GM23338 (cell line): ENCODE measurements around the gene TNPO1. TPM values are rescaled to one million over a fixed set of nuclear protein-coding genes. Genes with fewer than 3 reads are reported as not detected.

Experiments used
- ATAC-seq: fragments of 200-7000 bp; cut with Tn5 transposase; 3 replicates; pipeline ENCODE4 v1.9.1; 2020
- DNase-seq: peaks from one replicate; pipeline ENCODE4 v3.0.0-alpha.2; 2015; ENCODE audit warnings: low spot score
- H2AFZ ChIP-seq: fragments of 200-600 bp; sonication (generic); 2 replicates; pipeline ENCODE4 v1.8.0; 2016; ENCODE audit warnings: antibody characterized with exemption, mild to moderate bottlenecking, moderate library complexity
- H3F3A ChIP-seq: fragments of 200-600 bp; sonication (generic); replicated peaks from 2 replicates; pipeline ENCODE4 v1.8.0; 2017; ENCODE audit warnings: antibody characterized with exemption, mixed run types, low read depth
- H3K27ac ChIP-seq: fragments of 200-600 bp; sonication (generic); 2 replicates; pipeline ENCODE4 v1.6.1; 2016; ENCODE audit warnings: low read depth
- H3K27me3 ChIP-seq: fragments of 200-600 bp; sonication (generic); 2 replicates; pipeline ENCODE4 v1.8.0; 2016; ENCODE audit warnings: mild to moderate bottlenecking, mixed run types, moderate library complexity; ENCODE audit not compliant: insufficient read depth
- H3K36me3 ChIP-seq: fragments of 200-600 bp; sonication (generic); 2 replicates; pipeline ENCODE4 v1.8.0; 2016; ENCODE audit warnings: mild to moderate bottlenecking; ENCODE audit not compliant: insufficient read depth
- H3K4me1 ChIP-seq: fragments of 200-600 bp; sonication (generic); 2 replicates; pipeline ENCODE4 v1.8.0; 2016; ENCODE audit warnings: mild to moderate bottlenecking, moderate library complexity; ENCODE audit not compliant: insufficient read depth
- H3K4me2 ChIP-seq: fragments of 200-600 bp; sonication (generic); 2 replicates; pipeline ENCODE4 v1.7.1; 2017; ENCODE audit warnings: mixed run types
- H3K4me3 ChIP-seq: fragments of 200-600 bp; sonication (generic); 2 replicates; pipeline ENCODE4 v1.6.1; 2016; ENCODE audit warnings: mixed run types
- H3K79me2 ChIP-seq: fragments of 200-600 bp; sonication (generic); replicated peaks from 2 replicates; pipeline ENCODE4 v1.8.0; 2017; ENCODE audit warnings: mild to moderate bottlenecking; ENCODE audit not compliant: insufficient read depth
- H3K9me2 ChIP-seq: fragments of 200-600 bp; sonication (generic); 2 replicates; pipeline ENCODE4 v1.8.0; 2017; ENCODE audit not compliant: insufficient read depth
- H4K20me1 ChIP-seq: fragments of 200-600 bp; sonication (generic); replicated peaks from 2 replicates; pipeline ENCODE4 v1.8.0; 2017; ENCODE audit warnings: mild to moderate bottlenecking; ENCODE audit not compliant: insufficient read depth
- H3K27ac Mint-ChIP-seq: 2 replicates; pipeline ENCODE4 v1.8.0; 2020; ENCODE audit warnings: inconsistent platforms, mild to moderate bottlenecking, moderate library complexity, mixed read lengths
- H3K27me3 Mint-ChIP-seq: 3 replicates; pipeline ENCODE4 v1.8.0; 2022; ENCODE audit warnings: low read depth, mild to moderate bottlenecking, moderate library complexity, mixed read lengths, inconsistent platforms; ENCODE audit not compliant: insufficient read depth, poor library complexity
- H3K36me3 Mint-ChIP-seq: 3 replicates; pipeline ENCODE4 v1.8.0; 2021; ENCODE audit warnings: low read depth, mild to moderate bottlenecking, inconsistent platforms, moderate library complexity, mixed read lengths
- H3K4me1 Mint-ChIP-seq: 3 replicates; pipeline ENCODE4 v1.8.0; 2020; ENCODE audit warnings: mild to moderate bottlenecking, inconsistent platforms, mixed read lengths
- H3K4me3 Mint-ChIP-seq: 3 replicates; pipeline ENCODE4 v1.8.0; 2021; ENCODE audit warnings: moderate library complexity, mild to moderate bottlenecking, inconsistent platforms, mixed read lengths
- H3K9me3 Mint-ChIP-seq: 3 replicates; pipeline ENCODE4 v1.8.0; 2020; ENCODE audit warnings: moderate library complexity, mild to moderate bottlenecking, inconsistent platforms, mixed read lengths
- CTCF ChIP-seq, 2 experiments: fragments of 200-600 bp in 1 of 2; sonication (generic) in 1 of 2; conservative IDR thresholded peaks; 2 replicates each; pipeline versions ENCODE4 v1.5.1 to v1.6.1; 2016 to 2017; ENCODE audit warnings: antibody characterized with exemption in 2 of 2, low read depth in 2 of 2, mild to moderate bottlenecking in 2 of 2, moderate library complexity in 1 of 2
- ETS1 ChIP-seq: IDR thresholded peaks from 2 replicates; pipeline ENCODE4 v1.6.1; 2016; ENCODE audit warnings: antibody characterized with exemption
- EZH2phosphoT487 ChIP-seq: fragments of 200-600 bp; sonication (generic); IDR thresholded peaks from one replicate; pipeline ENCODE4 v1.8.1; 2018; ENCODE audit warnings: antibody characterized with exemption; ENCODE audit not compliant: unreplicated experiment
- JUNB ChIP-seq: IDR thresholded peaks from one replicate; pipeline ENCODE4 v1.6.1; 2016; ENCODE audit warnings: antibody characterized with exemption; ENCODE audit not compliant: unreplicated experiment
- NANOG ChIP-seq: IDR thresholded peaks from 2 replicates; pipeline ENCODE4 v1.6.1; 2016; ENCODE audit warnings: antibody characterized with exemption, borderline replicate concordance
- POLR2AphosphoS5 ChIP-seq: IDR thresholded peaks from 2 replicates; pipeline ENCODE4 v1.6.1; 2016; ENCODE audit warnings: antibody characterized with exemption, low read depth
- REST ChIP-seq: IDR thresholded peaks from one replicate; pipeline ENCODE4 v1.6.1; 2018; ENCODE audit warnings: antibody characterized with exemption; ENCODE audit not compliant: unreplicated experiment
- ZNF331 ChIP-seq: fragments of 250-450 bp; sonication (Bioruptor Pico); IDR thresholded peaks from 2 replicates; pipeline ENCODE4 v1.5.0; 2020; ENCODE audit warnings: low read depth, mild to moderate bottlenecking, moderate library complexity
- ZNF462 ChIP-seq: fragments of 250-450 bp; sonication (Bioruptor Pico); IDR thresholded peaks from 2 replicates; pipeline ENCODE4 v1.5.0; 2020; ENCODE audit warnings: mild to moderate bottlenecking, moderate library complexity
- polyA plus RNA-seq: library from polyadenylated mRNA; unstranded; fragments of >200 nt; fragmentation: Nextera tagmentation; extraction: Ambion mirVana; gene quantifications from 2 replicates; pipeline ENCODE4 v1.2.1, GENCODE V29; 2016
- total RNA-seq: library from RNA; depleted of rRNA; stranded (reverse); fragments of >200 nt; shearing (Covaris generic); gene quantifications from 2 replicates; pipeline ENCODE4 v1.2.3, GENCODE V29; 2014

Gene TNPO1
- total and polyA plus RNA-seq, 2 experiments from 2014 or later = 117 to 197 TPM

DNA sequence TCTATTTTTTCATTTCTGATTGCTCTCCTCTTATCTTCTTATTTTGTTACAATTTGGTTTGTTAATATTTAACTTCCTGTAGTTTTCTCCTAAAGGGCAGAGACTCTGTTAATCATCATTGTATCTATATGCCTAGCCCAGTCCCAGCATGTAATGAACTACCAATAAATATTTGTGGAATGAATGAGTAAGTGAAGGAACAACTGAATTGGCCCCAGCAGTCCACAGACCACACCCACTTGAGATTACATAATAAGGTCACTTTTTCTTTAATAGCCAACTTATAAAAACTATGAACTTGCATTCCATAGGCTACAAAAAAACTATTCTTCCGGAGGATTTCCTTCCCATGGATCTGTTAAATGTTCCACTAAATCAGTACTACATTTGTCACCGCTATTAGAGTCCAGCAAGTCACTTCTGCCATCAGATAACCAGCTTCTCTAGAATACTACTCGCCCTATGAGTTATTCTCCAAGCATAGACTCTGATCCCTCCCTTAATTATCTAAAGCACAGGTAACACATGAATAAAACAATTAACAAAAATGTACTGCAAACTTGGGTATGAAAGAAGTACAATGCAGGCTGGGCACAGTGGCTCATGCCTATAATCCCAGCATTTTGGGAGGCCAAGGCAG lies 27.5 kb upstream of the TNPO1 start:
- Histone ChIP-seq H3K36me3 (no peaks in the 10 kb centered on the region), H3K27me3 (no peaks in the 10 kb centered on the region), H3K4me1 (peaks cover 5% of the 10 kb centered on the region), H3F3A (no peaks in the 10 kb centered on the region), H3K9me2 (no peaks in the 10 kb centered on the region), H2AFZ (no peak overlapping the region), H3K4me3 (no peak overlapping the region), H4K20me1 (no peaks in the 10 kb centered on the region; the same call in 1 of the 2 replicates), H3K79me2 (no peaks in the 10 kb centered on the region), H3K4me2 (no peak overlapping the region), H3K27ac (no peak overlapping the region)
- peaks cover 6% of the 10 kb centered on the region for H3K27me3 Mint-ChIP-seq
- no peaks in the 10 kb centered on the region for H3K36me3 Mint-ChIP-seq
- H3K4me1 Mint-ChIP-seq = peaks cover 11% of the 10 kb centered on the region
- no peak overlapping the region for H3K27ac Mint-ChIP-seq
- ATAC-seq (no peak), DNase-seq (no peak)
- no peaks in the 10 kb centered on the region for H3K9me3 Mint-ChIP-seq
- no peak overlapping the region for H3K4me3 Mint-ChIP-seq
- TF ChIP-seq CTCF (conservative IDR thresholded peaks at IDR 0.05; ENCODE audit: low read depth in 2 of 2) (no peak), ZNF462 (no peak), ZNF331 (CRISPR knock-in tag) (no peak), ETS1 (no peak), EZH2phosphoT487 (no peak), REST (no peak), POLR2AphosphoS5 (no peak), JUNB (no peak), NANOG (no peak)
